HG02642 (cell line): Measurements from ENCODE around the gene TBC1D8.
A peak's percentile ranks its signal among the peaks of the same experiment; 100 is the strongest.

Experiments used
- ATAC-seq: cut with Tn5 transposase; IDR thresholded peaks from one replicate; pipeline ENCODE4 v1.9.1; 2021; ENCODE audit warnings: mild to moderate bottlenecking; ENCODE audit not compliant: unreplicated experiment, poor library complexity

TBC1D8 gene

DNA sequence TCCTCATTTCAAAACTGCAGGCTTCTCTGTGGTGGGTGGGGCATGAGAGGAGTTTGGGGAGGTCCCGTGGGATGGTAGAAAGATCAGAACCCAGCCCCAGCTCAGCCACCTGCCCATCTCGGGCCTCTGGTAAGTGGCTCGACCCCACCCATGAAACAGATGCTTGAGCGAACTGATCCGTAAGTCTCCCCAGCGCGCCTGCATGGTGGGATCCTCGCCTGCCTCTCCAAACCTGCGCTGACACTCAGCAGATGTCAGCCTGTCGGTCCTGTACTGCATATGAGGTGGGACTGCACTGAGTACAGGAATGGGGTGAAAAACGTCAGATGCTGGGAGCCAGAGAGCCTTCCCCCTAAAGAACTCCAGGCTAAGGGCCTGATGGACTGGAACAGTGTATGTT lies 165.0 kb downstream of the TBC1D8 start:
- ATAC-seq = no peak

- ATAC-seq = peak; percentile 73
Observed at GRCh38 chr2:100984892-100985307, 166.3 kb downstream of the TBC1D8 start.

DNA sequence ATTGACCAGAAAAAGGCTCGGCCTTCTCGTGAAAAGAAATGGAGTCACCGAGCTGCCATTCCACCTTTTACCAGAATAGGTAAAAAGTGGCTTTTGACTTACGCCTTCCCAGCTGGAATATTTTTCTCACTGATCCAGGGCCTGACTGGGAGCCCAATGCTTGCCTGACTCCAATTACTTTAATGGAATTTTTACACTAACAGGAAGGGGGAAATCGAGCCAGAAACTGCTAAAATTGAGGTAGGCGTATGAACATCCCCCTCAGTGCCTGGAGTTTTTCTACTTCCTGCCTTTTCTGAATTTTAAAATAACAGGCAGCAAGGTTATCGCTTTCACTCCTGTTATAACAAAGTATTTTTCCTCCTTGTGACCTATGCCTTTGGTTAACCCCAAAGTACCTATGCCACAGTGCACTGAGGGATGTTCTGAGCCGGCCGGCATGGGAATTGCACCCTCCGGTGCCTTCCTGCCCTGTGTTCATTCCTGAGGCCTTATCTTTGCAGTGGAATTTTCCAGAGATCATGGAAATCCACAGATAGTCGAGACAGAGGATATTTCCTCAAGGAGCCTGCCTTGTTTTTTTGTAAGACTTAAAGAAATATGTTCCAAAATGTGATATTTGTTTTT lies 167.4 kb downstream of the TBC1D8 start:
- no peak for ATAC-seq

- no peak for ATAC-seq
Observed at GRCh38 chr2:100983201-100983600, 168.0 kb downstream of the TBC1D8 start.

GRCh38 chr2:100982431-100982861 lies 168.7 kb downstream of the TBC1D8 start:
- no peak for ATAC-seq

- ATAC-seq = no peak
Observed at GRCh38 chr2:100981011-100981410, 170.2 kb downstream of the TBC1D8 start.

DNA sequence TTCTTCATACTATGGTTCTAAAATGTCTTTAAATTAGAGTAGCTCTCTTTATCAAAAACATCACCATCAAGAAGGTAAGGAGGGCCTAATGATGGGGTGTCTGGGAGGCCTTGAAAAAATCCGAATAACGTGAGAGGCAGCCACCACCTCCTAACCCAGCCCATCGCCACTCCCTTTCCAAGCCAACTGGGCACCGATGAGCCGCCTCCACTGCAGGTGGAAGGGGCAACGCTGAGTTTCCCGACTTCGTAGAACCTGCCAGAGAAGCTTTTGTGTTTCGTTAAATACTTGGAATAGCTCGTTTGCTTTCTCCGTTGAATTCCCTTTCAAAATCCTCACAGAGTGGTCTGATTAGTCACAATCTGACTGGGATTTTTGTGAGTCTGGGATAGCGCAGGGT lies 171.1 kb downstream of the TBC1D8 start:
- no peak for ATAC-seq

GRCh38 chr2:100978582-100979191 lies 172.5 kb downstream of the TBC1D8 start:
- ATAC-seq = no peak

DNA sequence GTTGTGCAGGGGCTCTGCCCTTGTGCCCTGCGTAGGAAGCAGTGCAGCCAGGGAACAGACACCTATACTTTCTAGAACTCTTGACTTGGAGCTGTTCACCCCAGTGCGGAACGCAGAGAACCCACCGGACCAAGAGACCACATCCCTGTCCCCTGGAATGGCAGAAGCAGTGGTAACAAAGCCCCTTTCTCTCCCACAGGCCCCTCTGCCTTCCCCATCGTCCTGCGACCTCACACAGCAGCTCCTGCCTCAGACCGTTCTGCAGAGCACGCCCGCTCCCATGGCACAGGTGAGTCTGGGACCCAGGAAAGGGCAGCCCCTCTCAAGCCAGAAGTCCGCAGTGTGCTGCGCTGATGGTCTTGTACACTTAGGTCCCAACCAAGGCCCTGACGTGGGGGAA lies 173.7 kb downstream of the TBC1D8 start:
- ATAC-seq = no peak

- peak; percentile 81 for ATAC-seq
Observed at GRCh38 chr2:100976645-100977391, 174.4 kb downstream of the TBC1D8 start.

DNA sequence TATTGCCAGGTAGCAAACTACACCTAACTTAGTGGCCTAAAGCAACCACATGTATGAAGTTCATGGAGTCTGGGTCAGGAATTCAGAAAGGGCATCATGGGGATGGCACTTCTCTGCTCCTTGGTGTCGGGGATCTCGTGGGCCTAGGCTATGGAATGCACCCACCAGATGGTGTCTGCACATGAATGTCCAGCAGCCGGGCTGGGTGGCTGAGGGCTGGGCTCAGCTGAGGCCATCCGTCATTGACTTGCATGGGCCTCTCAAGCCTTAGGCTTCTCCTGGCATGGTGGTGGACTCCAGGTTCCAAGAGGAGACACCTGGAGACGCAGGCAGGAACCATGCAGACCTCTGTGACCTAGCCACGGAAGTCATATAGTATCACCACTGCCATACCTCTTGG lies 175.1 kb downstream of the TBC1D8 start:
- ATAC-seq = no peak

- ATAC-seq = no peak
Observed at GRCh38 chr2:100975521-100975785, 175.7 kb downstream of the TBC1D8 start.

- ATAC-seq = no peak
Observed at GRCh38 chr2:100974712-100975520, 176.3 kb downstream of the TBC1D8 start.

DNA sequence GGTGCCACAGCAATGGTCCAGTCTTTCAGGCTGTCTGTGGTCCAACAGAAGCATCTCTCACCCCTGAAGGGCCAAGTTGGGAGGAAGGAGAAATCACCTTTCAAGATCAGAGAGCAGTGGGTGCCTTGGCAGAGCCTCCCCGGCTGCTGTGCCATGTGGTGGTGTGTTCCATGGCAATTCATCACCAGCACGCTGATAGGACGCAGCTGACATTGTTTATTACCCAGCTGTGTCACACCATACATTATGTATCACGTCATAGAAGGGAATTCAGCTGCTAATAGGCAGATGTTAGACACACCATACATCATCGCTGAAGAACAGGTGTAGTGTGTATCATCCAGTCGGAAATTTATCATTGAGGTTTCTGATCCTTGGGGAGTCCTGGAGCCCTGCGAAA lies 178.7 kb downstream of the TBC1D8 start:
- no peak for ATAC-seq

GRCh38 chr2:100971221-100971620 lies 180.0 kb downstream of the TBC1D8 start:
- ATAC-seq = no peak

GRCh38 chr2:100969998-100970397 lies 181.2 kb downstream of the TBC1D8 start:
- ATAC-seq = no peak

- ATAC-seq = no peak
Observed at GRCh38 chr2:100968146-100969145, 182.7 kb downstream of the TBC1D8 start.

DNA sequence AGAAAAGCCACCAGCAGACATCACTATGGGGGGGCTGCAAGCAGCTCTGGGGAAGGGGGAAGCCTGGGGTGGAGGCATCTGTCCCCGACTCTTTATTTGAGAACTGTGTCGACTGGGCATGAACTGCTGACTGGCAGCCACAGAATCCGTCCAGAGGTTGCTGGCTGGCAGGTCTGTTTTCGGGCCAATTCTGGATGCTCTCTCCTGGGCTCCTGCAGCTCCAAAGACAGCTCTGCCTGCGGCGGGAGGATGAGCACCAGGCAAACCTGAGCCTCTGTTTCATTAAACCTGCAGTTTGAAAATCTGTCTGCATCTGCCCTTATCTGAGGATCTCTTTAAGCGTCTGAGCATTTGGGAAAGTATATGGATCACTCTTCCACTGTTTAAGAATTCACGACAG lies 183.5 kb downstream of the TBC1D8 start:
- ATAC-seq = no peak

GRCh38 chr2:100965596-100965995 lies 185.6 kb downstream of the TBC1D8 start:
- no peak for ATAC-seq

GRCh38 chr2:100964681-100965169 lies 186.5 kb downstream of the TBC1D8 start:
- ATAC-seq = no peak
